Esophagus squamous epithelium (tissue), 5 donors: ENCODE results near the gene SMIM24. TPM values are rescaled to one million over a fixed set of nuclear protein-coding genes. Genes with fewer than 3 reads are reported as not detected.

Source experiments
- DNase-seq: peaks from one replicate; lab custom pipeline; 2025; lab: John Stamatoyannopoulos, UW
- H3K27ac ChIP-seq, 4 donors: fragments of 200-600 bp; sonication (generic); one replicate each; pipeline ENCODE4 v1.5.1; 2016 to 2019; ENCODE audit warnings: mild to moderate bottlenecking in 1 of 4
- H3K27me3 ChIP-seq, 4 donors: fragments of 200-600 bp; sonication (generic); 1 replicate in 3 of 4; 2 replicates in 1 of 4; pipeline versions ENCODE4 v1.5.1 to v1.6.0; 2017 to 2021; ENCODE audit warnings: antibody characterized with exemption in 1 of 4
- H3K36me3 ChIP-seq, 3 donors: fragments of 200-600 bp; sonication (generic); one replicate each; pipeline ENCODE4 v1.5.1; 2016 to 2019
- H3K4me1 ChIP-seq, 3 donors: fragments of 200-600 bp; sonication (generic); one replicate each; pipeline ENCODE4 v1.5.1; 2017 to 2019
- H3K4me3 ChIP-seq, 4 donors: fragments of 200-600 bp; sonication (generic); 1 replicate in 3 of 4; 2 replicates in 1 of 4; pipeline ENCODE4 v1.5.1; 2016 to 2019; ENCODE audit warnings: mild to moderate bottlenecking in 2 of 4, moderate library complexity in 1 of 4
- H3K9me3 ChIP-seq, 3 donors: fragments of 200-600 bp; sonication (generic); one replicate each; pipeline ENCODE4 v1.5.1; 2016 to 2019
- CTCF ChIP-seq, 6 experiments: fragments of 450-650 bp in 4 of 6; fragments of 200-600 bp in 2 of 6; sonication (generic) in 2 of 6; IDR thresholded peaks; one replicate each; pipeline ENCODE4 v1.5.1; 2016 to 2019; ENCODE audit warnings: antibody characterized with exemption in 6 of 6, mild to moderate bottlenecking in 4 of 6, moderate library complexity in 4 of 6
- POLR2A ChIP-seq, 4 donors: fragments of 450-650 bp; IDR thresholded peaks; one replicate each; pipeline ENCODE4 v1.6.1; 2017; ENCODE audit warnings: antibody characterized with exemption in 4 of 4, mild to moderate bottlenecking in 4 of 4, moderate library complexity in 3 of 4
- WGBS, 2 donors: methylation state at CpG; one replicate each; pipeline ENCODE4 v1.1.5; 2018; 5-methylcytosine and 5-hydroxymethylcytosine counted together
- intact Hi-C: fragments of 100-400 bp; cut with DNase I; formaldehyde crosslinking; loops from one replicate; pipeline ENCODE4 v1.15.0; 2022
- total RNA-seq, 4 donors: library from RNA; depleted of rRNA; stranded (reverse); fragments of >200 nt; gene quantifications; one replicate each; pipeline ENCODE4 v1.1.0, GENCODE V29; 2016
- donor health status: DM: yes; HTN: yes; CAD: no.

The SMIM24 gene
- total RNA-seq, 4 donors from 2014 or later: not detected

- peaks cover 35 to 100% (median 46%) of the 10 kb centered on the region in 3 donors for H3K36me3 ChIP-seq
- no peaks in the 10 kb centered on the region for H3K27me3 ChIP-seq
- TF ChIP-seq CTCF (IDR thresholded peaks at IDR 0.05): no peak
- no peak for TF ChIP-seq POLR2A (IDR thresholded peaks at IDR 0.05)
Observed at GRCh38 chr19:3458229-3459088, 21.9 kb downstream of the SMIM24 start.

GRCh38 chr19:3457528-3458228, 22.6 kb downstream of the SMIM24 start:
- Histone ChIP-seq H3K4me1 (peaks cover 21 to 51% (median 26%) of the 10 kb centered on the region in 3 donors), H3K9me3 (no peaks in the 10 kb centered on the region), H3K27ac (peak overlapping the region in 3 of 4 donors; percentile 82 to 88 (median 88)), H3K27me3 (no peaks in the 10 kb centered on the region), H3K4me3 (no peak overlapping the region), H3K36me3 (peaks cover 35 to 100% (median 46%) of the 10 kb centered on the region in 3 donors)
- TF ChIP-seq POLR2A (IDR thresholded peaks at IDR 0.05) (no peak), CTCF (IDR thresholded peaks at IDR 0.05) (no peak)
- no peak for DNase-seq
- 73 to 76% methylated on average over 3 to 5 of the region's 22 CpGs for WGBS, 2 donors
- intact Hi-C loops: no loop called here

More at GRCh38 chr19:3458229-3459088, 21.9 kb downstream of the SMIM24 start:
- DNase-seq: no peak
- intact Hi-C loops: no loop called here
- Histone ChIP-seq H3K4me3 (peak overlapping the region in 1 of 4 donors; percentile 9), H3K4me1 (peaks cover 21 to 51% (median 26%) of the 10 kb centered on the region in 3 donors), H3K9me3 (no peaks in the 10 kb centered on the region), H3K27ac (peak overlapping the region; percentile 56 to 88 (median 85))
- 70 to 75% methylated on average over 8 to 11 of the region's 19 CpGs for WGBS, 2 donors

- 48 to 66% methylated on average over 4 to 8 of the region's 18 CpGs for whole genome bisulfite sequencing, 2 donors
- intact Hi-C loops: no loop called here
- Histone ChIP-seq H3K9me3 (no peaks in the 10 kb centered on the region), H3K4me1 (peaks cover 21 to 51% (median 26%) of the 10 kb centered on the region in 3 donors), H3K36me3 (peaks cover 37 to 100% (median 49%) of the 10 kb centered on the region in 3 donors), H3K4me3 (no peak overlapping the region), H3K27ac (peak overlapping the region in 3 of 4 donors; percentile 82 to 88 (median 88)), H3K27me3 (no peaks in the 10 kb centered on the region)
- DNase-seq: no peak
- TF ChIP-seq CTCF (IDR thresholded peaks at IDR 0.05) (no peak), POLR2A (IDR thresholded peaks at IDR 0.05) (no peak)
Observed at GRCh38 chr19:3456925-3457527, 23.3 kb downstream of the SMIM24 start.

GRCh38 chr19:3455960-3456601, 24.2 kb downstream of the SMIM24 start:
- Histone ChIP-seq H3K4me3 (no peak overlapping the region), H3K36me3 (peaks cover 44 to 100% (median 53%) of the 10 kb centered on the region in 3 donors), H3K27ac (peak overlapping the region in 3 of 4 donors; percentile 10 to 88 (median 82)), H3K4me1 (peaks cover 21 to 57% (median 32%) of the 10 kb centered on the region in 3 donors), H3K27me3 (no peaks in the 10 kb centered on the region), H3K9me3 (no peaks in the 10 kb centered on the region)
- no peak for DNase-seq
- 71 to 73% methylated on average over 7 to 18 of the region's 37 CpGs for WGBS, 2 donors
- TF ChIP-seq CTCF (IDR thresholded peaks at IDR 0.05) (no peak), POLR2A (IDR thresholded peaks at IDR 0.05) (no peak)
- intact Hi-C loops: no loop called here
